ENCODE data around the gene NHSL2.
"Not testable (repeated sequence)": the region's sequence is repeated elsewhere in the genome, so short reads cannot be mapped to it uniquely, and the experiment has no call there.

NHSL2 gene

DNA sequence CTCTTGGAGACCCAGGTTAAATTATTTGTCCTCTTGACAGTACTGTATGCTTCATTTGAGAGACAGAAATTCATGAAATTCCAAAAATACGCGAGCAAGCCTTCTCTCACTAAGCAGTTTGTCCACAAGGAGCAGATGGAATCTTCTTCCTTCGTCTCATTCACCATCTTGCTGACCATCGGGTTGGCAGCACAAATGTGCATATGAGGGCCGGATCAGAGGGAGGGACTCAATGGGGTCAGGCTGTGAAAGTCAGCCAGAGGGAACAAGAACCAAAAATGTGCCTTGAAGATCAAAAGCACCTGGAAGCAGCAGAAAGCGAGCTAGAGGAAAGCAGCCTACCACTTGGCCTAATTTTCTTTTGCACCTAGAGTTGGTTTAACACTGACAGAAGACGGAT is 16.4 kb downstream of the NHSL2 start:
- DNase-seq = no peak

DNA sequence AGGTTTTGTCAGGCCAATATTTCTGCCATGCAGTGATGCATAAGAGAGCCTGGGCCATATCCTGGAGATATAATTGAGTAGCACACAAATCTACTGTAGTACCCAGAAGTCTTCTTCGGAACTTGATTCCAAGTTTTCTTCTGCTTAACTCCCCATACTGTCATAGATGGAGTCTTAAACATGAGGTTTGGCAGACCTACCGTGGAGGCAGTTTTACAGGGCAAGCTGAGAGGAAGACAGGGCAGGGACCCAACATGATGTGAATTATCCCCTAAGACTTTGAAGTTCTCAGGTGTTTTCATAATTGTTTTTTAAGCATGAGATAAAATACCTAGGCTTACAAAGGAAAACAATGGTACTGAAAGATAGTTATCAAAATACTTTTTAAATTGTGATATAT is 18.2 kb downstream of the NHSL2 start:
- no peak for DNase-seq

DNA sequence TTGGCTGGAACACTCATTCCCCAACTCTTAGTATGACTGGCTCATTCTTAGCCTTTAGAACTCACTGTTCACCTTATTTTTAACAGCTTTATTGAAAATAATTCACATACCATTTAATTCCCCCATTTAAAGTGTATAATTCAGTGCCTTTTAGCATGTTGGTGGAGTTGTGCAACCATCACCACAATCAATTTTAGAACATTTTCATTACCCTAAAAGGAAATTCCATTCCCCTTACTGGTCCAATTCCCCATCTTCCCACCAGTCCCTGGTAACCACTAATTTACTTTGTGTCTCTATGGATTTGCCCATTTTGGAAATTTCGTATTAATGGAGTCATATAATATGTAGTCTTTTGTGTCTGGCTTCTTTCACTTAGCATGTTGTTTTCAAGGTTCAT is 19.7 kb downstream of the NHSL2 start:
- no peak for DNase-seq

DNA sequence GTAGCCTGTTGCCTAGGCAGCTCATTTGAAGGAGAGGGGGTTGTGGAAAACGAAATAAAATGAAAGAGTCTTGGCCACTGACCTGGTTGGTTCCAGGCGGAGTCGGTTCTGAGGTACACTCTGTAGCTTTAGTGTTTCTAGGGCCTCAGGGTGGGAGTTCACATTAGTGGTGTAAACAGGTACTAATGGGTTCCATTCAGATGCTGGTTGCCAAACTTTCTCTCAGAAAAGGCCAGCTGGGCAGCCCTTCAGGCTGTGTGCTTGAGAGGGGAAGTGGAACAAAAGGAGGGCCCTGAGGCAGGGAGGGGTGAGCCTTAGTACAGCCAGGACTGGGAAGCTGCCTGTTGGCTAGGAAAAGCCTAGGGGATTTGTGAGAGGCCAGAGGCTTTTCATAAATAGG is 24.8 kb downstream of the NHSL2 start:
- no peak for DNase-seq

DNA sequence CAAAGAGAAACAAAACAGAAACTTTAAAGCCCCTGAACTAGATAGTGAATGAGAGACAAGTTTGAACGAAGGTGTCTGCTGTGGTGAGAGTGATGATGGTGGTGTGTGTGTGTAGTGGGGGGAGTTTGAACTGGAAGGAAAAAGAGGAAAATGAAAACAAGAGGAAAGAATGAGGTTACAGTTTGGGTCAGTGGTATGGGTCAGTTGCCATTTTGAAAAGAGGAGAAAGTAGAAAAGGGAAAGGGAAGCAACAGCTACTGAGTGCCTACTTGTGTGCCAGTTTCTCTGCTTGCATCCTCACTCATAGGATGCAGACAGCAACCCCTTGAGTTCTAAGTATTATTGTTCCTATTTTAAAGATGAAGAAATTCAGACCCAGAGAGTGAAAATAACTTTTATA is 26.0 kb downstream of the NHSL2 start:
- no peak for DNase-seq

DNA sequence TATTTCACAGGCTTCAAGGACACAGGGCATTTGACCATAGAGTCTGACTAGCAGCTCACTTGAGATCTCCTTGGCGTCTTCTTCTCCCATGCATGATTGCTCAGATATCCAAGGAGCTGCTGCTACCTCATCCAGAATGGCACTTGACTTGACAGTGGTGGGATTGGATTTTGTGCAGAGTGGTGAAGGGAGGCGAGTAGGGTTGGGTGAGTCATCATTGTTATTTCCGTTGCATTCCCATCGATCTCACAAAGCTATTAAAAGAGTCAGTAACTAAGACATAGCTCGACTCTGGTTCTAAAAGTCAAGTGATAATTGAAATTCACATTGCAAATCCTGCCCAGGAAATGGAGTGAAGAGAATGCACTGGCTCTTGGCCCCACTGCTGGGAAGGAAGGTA is 27.7 kb downstream of the NHSL2 start:
- DNase-seq = no peak

DNA sequence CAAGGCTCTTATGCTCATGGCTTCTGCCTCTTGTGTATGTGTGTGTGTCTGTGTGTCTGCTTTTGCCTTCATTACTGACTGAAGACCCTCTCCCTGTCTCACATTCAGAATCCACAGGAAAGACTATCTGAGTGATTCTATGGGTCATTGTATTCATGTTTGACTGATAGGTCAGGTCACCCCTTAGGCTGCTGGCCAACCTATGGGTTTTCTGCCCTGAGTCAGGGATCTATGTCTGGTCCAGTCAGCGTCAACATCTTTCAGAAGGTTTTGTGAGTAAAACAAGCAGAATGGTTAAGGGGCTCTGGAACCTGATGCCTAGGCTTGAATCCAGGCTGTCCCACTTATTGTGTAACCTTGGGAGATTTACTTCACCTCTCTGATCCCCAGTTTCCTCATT is 30.5 kb downstream of the NHSL2 start:
- no peak for DNase-seq

DNA sequence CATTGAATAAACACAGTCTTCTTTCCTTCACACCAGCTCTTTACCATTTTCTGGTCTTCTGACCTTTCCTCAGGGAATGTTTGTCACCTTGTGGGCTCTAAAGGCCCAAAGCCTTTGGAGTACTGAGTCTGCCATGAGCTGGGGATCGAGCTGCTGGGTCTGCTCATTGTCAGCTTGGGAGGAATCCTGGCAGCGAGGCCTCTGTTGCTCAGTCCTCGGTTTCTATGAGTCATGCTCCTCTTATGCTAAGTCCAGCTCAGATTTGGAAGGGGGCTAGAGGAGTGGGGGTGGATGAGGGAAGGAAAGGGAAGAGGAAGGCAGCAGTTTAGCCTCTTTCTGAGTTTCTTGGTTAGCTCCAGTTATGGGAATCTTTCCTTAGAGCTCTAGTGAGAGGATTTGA is 31.1 kb downstream of the NHSL2 start:
- no peak for DNase-seq

DNA sequence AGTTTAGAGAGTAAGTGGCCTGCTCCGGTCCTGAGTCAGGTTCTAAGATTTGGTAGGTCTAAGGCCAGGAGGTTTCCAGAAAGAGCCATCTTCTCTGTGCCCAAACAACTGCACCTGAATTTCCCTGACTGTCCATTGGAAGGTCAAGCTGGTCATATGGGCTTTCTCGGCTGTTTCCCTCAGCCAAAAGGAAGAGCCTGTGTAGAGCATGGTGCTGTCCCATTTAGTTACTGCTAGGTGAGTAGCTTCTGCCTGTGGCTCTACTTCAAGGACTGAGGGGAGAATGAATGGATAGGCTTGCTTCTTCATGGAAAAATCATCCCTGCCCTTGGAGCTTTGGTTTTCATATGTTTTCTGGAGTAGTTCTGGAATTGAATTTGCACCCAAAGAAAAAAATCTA is 33.7 kb downstream of the NHSL2 start:
- no peak for DNase-seq

DNA sequence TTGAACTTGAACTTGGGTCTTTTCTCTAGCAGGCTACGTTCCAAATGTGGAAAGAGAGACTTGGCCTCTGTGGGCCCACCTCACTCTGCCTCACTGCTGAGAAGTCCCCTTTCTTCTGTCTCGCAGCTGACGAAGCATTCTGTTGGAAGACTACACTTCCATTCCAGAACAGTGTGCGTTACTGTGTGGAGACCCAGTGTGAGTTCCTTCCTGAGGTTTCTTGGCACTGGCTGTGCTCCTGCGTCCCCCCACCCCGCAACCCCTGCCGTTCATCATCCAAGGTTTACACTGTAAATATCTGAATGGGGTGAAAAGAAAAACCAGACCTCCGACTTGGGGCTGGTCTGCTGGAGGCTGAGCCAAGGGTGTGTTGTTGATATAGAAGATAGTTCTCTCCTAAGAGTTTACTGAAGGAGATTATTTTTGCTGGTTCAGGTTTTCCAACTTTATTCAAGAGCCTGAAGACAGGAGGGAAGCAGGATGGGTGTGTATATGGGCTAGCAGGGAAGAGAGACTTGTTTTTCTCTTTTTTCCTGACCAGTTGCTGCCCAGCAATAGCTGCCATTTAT is 34.7 kb downstream of the NHSL2 start:
- DNase-seq = no peak

DNA sequence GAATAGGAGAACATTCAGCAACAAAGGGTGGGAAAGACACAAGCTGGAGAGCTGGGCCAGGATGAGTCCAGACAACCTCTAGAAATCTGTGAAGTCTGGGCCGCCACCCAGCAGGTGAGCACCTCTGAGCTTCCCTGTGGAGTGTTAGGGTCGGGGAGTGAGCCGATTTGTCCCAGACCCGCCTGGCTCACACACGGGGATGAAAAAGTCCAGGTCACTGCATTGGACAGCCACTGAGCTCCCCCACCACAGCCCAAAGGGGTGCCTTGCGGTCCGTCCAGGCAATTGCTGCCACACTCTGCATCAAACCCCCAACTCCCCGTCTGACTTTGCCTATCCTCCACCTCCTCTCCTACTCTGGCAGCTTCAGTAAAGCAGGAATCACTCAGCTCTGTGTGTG is 38.7 kb downstream of the NHSL2 start:
- DNase-seq = no peak

DNA sequence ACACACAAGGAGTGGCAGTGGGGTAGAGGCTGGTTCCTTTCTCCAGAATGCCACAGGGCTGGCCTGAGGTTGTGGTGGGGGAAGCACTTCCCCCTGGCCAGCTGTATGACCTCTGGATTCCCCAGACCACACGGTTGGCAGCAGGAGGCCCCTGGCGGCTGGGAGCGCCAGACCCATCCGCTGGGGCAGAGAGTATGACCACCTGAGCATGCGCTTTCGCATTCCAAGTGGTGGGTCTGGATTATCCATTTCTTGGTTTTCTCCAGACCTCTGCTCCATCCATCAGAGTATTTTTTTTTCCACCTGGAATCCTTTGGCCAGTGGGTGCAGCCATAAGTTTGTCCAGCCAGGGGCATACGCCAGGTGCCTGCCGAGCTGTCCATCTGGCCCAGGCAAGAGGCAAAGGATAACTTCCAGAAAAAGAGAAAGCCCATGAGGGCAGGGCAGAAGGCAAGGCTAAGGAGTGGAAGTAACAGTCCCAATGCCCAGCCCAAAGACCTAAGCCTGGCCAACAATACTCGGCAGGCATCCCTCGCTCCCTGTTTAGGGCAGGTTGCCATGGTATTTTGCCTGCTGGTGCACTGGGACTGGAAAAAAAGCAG is 39.3 kb downstream of the NHSL2 start:
- DNase-seq = no peak

DNA sequence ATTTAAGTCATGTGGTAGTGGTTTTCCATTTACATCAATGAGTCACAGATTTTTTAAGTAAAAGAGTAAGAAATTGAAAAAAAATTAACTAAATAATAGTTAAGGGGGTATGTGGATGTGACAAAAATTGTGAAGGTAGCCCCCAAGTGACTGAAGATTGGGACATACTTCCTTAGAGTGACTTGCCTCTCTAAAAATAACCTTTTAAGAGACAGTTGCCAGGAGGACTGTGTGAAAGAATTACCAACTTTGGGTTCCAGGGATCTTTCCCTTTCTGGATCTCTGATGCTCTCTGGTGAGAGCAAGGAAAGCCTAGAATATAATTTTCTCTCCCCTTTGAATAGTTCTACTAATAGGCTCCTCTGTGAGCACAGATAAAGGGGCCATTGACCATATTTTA is 42.7 kb downstream of the NHSL2 start:
- DNase-seq = no peak

DNA sequence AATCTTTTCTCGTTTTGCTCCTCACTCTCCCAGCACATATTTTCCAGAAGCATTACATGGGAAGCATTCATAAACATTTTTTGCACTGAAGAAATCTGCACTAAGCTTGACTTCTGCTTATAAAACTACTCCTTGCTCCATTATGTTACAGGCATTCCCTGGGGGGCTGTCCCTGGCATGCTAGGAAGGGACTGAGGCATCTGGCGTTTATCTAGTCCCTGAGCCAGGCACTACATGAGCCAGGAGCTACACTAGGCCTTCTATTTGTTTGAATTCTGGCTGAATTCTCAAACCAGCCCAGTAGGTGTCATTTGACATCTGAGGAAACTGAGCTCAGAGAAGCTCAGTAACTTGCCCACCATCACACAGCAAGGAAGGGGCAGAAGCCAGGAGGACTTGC is 43.3 kb downstream of the NHSL2 start:
- no peak for DNase-seq

DNA sequence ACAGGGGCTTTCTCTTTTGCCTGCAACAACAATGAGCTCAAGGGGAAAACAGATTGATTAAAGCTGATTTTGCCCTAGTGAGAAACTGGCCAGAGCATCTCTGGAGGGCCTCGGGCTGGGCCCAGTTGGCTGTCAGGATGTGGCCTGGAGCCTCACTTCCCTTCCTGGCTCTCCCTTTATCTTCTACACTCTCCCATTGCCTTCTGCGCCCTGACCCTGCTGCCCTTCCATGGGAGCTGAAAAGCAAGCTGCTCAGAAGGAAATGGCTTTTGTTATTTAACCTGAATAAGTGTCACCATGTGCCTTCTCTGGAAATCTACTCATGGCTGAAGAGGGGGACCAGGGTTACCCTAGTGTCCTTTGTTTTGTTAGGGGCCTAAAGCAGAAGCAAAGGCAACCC is 43.8 kb downstream of the NHSL2 start:
- no peak for DNase-seq

DNA sequence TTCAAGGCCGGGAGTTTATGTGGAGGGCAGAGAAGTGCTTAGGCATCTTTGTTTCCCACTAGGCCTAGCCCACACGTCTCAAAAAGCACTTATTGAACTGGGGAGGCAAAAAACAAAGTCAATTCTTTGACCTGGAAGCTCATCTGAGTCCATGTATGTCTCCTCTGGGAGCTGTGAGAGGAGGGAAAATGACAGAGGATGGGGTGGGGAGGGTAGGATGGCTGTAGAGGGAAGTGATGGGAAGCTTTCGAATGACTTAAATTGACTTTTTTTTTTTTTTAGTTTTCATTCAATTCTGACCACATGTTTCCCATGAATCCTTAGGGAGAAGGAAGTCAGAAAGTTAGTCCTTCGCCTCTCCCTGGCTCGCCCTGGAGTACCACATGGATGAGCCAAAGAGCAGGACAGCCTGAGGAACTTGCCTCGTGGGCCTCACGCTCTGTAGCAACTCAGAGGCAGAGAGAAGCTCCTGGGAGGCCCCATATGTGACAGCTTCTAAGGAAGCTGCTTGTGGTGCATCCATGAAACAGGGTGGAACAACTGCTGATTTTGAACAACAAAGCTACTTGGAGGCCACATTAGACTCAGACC is 45.0 kb downstream of the NHSL2 start:
- DNase-seq = no peak

DNA sequence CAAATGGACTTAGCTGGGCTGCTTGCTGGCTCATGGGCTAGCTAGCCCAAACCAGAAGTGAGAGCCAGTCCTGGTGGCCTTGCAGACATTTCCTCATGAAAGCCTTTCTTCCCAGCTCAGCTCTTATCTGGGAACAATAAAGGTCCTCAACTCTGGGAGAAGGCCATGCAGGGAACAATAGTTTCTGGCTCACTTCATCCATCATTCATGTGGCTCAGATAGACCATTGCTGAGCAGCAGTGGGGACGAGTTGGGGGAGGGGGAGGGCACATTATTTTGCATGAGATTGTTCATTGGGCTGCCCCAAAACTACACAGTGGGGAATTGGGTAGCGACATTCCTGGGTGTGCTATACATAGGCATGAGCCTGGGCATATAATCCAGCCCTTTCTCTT is 47.6 kb downstream of the NHSL2 start:
- no peak for DNase-seq

DNA sequence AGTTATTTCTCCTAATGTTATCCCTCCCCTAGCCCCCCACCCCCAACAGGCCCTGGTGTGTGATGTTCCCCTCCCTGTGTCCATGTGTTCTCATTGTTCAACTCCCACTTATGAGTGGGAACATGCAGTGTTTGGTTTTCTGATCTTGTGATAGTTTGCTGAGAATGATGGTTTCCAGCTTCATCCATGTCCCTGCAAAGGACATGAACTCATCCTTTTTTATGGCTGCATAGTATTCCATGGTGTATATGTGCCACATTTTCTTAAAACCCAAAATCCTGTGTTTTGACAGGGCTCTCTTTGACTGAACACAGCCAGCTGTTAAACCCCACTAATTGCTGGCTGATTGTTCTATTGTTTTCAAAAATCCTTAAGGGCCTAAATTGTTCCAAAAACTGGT is 53.5 kb downstream of the NHSL2 start:
- not testable (repeated sequence) for DNase-seq

DNA sequence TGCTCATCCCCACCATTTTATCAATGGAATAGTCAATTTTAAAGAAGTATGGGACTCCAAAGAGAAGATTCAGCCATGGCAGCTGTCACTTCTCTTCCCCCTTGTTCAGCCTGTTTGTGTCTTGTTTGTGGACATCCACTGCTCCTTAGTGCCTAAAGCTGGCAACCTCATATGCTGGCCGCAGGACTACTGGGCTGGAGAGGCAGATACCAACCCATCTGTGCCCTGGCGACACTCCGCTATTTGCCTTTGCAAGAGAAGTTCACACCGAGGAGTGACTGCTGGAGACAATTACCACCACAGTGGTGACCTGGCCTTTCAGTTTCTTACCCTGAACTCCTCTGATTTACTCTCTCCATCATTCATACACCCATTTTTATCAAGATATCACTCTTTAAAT is 64.3 kb downstream of the NHSL2 start:
- DNase-seq = no peak

DNA sequence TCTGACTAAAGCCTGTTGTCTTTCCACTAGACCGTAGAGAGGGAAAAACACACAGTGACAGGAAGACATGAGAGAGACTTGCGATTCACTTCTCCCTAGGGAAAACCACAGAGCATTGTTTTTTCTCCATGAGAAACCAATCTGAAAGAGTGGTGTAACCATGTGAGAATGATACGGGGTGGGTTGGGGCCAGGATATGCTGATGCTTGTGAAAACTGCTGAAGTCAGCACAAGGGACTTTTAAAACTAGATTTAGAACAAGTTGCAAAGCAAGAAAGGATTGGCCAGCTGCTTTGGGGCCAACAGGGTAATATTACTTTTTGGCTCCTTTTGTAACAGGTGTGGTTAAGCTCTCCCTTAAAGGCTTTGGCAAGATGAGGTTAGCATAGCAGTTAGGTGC is 66.1 kb downstream of the NHSL2 start:
- DNase-seq = no peak

DNA sequence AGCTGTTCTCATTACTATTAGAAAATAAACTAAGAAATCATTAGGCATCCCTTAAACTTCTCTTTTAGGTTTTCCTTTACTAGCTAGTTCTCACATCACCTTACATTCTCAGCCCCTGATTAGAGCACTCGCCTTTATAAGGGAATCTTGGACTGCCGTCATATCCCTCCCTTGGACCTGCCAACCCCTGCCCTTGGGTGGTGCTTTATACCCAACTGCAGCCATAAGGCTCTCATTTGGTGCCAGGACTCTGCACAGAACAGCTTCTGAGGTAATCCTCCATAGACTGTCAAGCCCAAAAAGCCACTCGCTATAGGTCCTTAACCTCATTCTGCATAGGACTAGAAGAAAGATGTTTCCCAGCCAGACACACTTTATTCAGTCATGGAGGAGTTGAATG is 67.5 kb downstream of the NHSL2 start:
- DNase-seq = no peak

DNA sequence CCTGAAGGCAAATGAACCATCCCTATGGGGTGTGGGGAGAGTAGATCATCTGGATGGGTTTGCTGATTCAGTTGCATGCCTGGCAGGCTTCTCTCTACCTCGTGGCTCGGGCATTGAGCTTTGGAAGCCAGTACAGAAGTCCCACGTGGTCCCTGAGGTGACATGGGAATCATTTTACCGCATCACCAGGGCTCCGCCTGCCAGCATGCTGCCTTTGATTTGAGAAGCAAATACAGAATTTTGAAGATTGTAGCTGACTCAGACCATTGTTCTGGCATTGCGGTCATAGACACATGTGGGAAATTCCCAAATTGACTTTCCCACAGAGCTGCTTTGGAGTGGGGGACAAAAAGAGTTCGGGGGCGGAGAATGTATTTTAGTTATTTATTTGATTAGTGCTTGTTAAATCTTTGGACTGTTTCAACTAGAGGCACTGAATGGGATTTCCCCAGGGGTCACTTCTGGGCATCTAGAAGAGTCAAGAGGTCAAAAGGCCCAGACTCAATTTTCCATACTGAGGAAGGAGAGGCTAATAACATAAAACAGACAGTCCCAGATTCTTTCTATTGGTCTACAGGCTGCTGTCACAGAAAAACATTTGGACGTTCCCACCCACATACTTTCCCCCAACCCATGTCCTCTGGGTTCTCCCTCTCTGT is 79.3 kb downstream of the NHSL2 start:
- DNase-seq = no peak

DNA sequence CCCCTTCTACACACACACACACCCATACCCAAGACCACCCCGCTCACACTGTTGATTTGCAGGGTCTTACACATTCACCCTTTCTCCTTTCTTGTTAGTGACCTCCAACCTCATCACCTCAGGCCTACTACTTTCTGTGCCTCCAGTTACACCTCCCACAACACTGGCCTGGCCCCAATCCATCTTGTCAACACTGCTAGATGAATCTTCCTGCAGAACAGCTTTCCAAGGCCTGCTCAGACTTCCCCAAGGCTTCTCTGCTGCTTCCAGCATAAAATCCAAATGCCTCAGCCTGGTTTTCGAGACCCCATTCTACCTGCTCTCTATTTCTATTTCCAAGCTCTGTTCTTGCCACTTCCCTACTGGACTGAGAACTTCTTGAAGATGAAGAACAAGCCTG is 79.9 kb downstream of the NHSL2 start:
- no peak for DNase-seq

DNA sequence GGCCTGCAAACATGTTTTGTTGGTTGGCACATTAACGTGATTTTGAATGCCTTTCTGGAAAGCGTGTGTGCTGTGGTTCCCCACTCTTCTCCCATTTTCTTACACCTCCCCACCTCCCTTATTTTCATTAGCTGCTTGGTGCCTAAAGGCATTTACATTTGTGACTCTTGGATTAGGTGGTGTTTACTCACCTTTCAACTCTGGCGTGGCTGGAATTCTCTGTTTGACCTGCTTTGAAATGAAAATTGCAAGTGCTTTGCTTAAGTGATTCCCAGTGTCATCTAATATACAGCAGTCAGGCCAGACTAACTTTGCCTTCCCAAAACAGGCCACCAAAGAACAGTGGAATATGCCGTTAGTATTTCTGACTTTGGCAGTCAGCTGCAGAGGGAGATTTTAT is 80.5 kb downstream of the NHSL2 start:
- no peak for DNase-seq

DNA sequence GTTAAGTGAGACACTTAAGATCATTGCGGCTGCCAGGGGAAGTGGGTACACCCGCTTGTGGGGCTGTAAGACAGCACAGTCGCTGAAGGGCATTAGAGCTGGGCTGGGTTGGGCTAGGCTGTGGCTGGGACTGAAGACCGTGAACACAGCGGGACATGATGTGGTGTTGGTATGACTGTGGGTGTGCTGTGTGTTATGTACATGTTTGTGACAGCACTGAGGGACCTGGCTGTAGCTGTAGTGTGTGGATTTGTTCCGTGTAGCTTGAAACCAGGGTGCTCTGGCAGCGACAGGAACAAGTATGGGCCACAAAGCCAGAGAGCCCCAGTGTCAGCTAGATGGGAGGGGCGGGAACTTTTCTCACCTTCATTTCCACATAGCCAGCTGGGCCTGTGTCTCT is 82.1 kb downstream of the NHSL2 start:
- peak; percentile 60 for DNase-seq
